ENCODE results near the gene PTHLH. TPM values are rescaled to one million over a fixed set of nuclear protein-coding genes. Genes with fewer than 3 reads are reported as not detected.

PTHLH gene
- total RNA-seq, 1 experiment from 2014 or later, result 1.6 TPM

DNA sequence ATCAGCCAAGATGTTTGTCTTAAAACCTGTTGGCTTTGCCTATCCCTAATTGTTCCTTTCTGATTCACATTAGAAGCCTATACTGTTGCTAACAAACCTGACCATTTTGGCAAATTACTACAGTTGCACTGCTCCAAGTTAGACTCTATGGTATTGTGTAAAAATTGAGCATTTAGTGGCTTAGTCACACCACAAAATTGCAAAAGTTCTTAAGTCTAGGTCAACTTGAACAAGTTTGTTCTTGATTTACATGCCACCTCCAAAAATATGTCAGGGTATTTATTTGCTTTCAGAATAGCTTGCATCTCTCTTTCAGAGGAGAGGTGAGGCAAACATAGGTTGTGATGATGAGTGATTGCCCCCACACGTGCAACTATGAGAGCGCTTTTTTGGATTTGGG is 27.0 kb upstream of the PTHLH start:
- Histone ChIP-seq H3F3A (ENCODE audit: insufficient read depth, low read depth) (peaks cover 12% of the 10 kb centered on the region; the same call in 1 of the 2 replicates), H3K4me2 (no peak overlapping the region), H3K79me2 (ENCODE audit: low read depth) (no peaks in the 10 kb centered on the region), H3K4me1 (replicated peaks; ENCODE audit: insufficient read depth) (peaks cover 9% of the 10 kb centered on the region; the same call in 1 of the 2 replicates), H3K4me3 (no peak overlapping the region), H3K27ac (no peak overlapping the region), H2AFZ (no peak overlapping the region), H3K9me2 (ENCODE audit: insufficient read depth) (no peaks in the 10 kb centered on the region), H3K36me3 (ENCODE audit: low read depth) (no peaks in the 10 kb centered on the region), H4K20me1 (ENCODE audit: insufficient read depth) (no peaks in the 10 kb centered on the region), H3K9me3 (ENCODE audit: insufficient read depth, low read depth) (0 out of 2 replicates have a peak, but pooled peaks cover 8% of the 10 kb centered on the region), H3K27me3 (ENCODE audit: insufficient read depth, low read depth) (no peaks in the 10 kb centered on the region)
- POLR2A ChIA-PET (ENCODE audit: unreplicated experiment), result no interaction called here
- peak in 1 of 2 experiments; percentile 78 for DNase-seq
- TF ChIP-seq EZH2 (IDR thresholded peaks at IDR 0.05; ENCODE audit: low read depth), result no peak
- TF ChIP-seq, protein P1, sequence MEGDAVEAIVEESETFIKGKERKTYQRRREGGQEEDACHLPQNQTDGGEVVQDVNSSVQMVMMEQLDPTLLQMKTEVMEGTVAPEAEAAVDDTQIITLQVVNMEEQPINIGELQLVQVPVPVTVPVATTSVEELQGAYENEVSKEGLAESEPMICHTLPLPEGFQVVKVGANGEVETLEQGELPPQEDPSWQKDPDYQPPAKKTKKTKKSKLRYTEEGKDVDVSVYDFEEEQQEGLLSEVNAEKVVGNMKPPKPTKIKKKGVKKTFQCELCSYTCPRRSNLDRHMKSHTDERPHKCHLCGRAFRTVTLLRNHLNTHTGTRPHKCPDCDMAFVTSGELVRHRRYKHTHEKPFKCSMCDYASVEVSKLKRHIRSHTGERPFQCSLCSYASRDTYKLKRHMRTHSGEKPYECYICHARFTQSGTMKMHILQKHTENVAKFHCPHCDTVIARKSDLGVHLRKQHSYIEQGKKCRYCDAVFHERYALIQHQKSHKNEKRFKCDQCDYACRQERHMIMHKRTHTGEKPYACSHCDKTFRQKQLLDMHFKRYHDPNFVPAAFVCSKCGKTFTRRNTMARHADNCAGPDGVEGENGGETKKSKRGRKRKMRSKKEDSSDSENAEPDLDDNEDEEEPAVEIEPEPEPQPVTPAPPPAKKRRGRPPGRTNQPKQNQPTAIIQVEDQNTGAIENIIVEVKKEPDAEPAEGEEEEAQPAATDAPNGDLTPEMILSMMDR (conservative IDR thresholded peaks at IDR 0.05), result no peak
- intact Hi-C loops (cut with micrococcal nuclease; ENCODE audit: unreplicated experiment), result no loop called here
- BruUV-seq (replicated peaks), result no TSS peak
- CTCF ChIA-PET, result no interaction called here

DNA sequence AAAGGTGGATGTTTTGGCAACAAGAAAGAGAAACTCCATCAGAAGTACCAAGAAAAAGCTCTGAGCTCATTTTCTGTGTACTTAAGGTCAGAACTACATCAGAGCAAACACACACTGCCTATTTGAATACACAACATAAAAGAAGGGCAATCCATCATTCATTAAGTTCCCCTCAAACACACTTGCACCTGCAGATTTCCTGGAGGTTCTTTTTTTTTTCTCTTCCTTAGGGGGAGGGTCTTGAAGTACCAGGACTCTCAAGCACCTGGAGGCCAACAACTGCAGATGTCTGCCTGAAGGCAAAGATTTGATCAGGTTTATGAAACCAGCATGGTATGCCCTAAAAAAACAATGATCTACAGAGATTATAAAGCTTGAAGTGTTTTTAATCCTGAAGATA is 26.1 kb upstream of the PTHLH start:
- no TSS peak for BruUV-seq (replicated peaks)
- POLR2A ChIA-PET (ENCODE audit: unreplicated experiment), result interaction anchor here (0.7 kb wide), 1 partner anchor 626 kb away, joined by 3 read pairs; no protein-coding TSS in a partner anchor
- no peaks in the 10 kb centered on the region for H4K20me1 ChIP-seq (ENCODE audit: insufficient read depth)
- H3F3A ChIP-seq (ENCODE audit: insufficient read depth, low read depth), result peaks cover 12% of the 10 kb centered on the region; the same call in 1 of the 2 replicates
- no peak overlapping the region for H2AFZ ChIP-seq
- H3K4me1 ChIP-seq (replicated peaks; ENCODE audit: insufficient read depth), result peaks cover 9% of the 10 kb centered on the region; the same call in 1 of the 2 replicates
- CTCF ChIA-PET, result no interaction called here
- H3K27ac ChIP-seq, result no peak overlapping the region
- no peaks in the 10 kb centered on the region for H3K9me2 ChIP-seq (ENCODE audit: insufficient read depth)
- no peaks in the 10 kb centered on the region for H3K79me2 ChIP-seq (ENCODE audit: low read depth)
- H3K4me3 ChIP-seq, result no peak overlapping the region
- TF ChIP-seq EZH2 (IDR thresholded peaks at IDR 0.05; ENCODE audit: low read depth), result no peak
- TF ChIP-seq, protein P1 (conservative IDR thresholded peaks at IDR 0.05), result no peak
- 0 out of 2 replicates have a peak, but pooled peaks cover 8% of the 10 kb centered on the region for H3K9me3 ChIP-seq (ENCODE audit: insufficient read depth, low read depth)
- intact Hi-C loops (cut with micrococcal nuclease; ENCODE audit: unreplicated experiment), result no loop called here
- no peaks in the 10 kb centered on the region for H3K27me3 ChIP-seq (ENCODE audit: insufficient read depth, low read depth)
- DNase-seq, result peak in 1 of 2 experiments; percentile 74
- H3K36me3 ChIP-seq (ENCODE audit: low read depth), result no peaks in the 10 kb centered on the region
- no peak overlapping the region for H3K4me2 ChIP-seq

DNA sequence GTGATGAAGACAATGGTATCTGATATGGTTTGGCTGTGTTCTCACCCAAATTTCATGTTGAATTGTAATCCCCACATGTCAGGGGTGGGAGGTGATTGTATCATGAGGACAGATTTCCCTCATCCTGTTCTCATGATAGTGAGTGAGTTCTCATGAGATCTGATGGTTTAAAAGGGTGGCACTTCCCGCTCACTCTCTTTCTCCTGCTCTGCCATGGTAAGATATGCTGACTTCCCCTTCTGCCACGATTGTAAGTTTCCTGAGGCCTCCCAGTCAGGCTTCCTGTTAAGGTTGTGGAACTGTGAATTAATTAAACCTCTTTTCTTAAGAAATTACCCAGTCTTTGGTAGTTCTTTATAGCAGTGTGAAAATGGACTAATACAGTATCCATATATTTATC is 25.6 kb upstream of the PTHLH start:
- no peaks in the 10 kb centered on the region for H3K9me2 ChIP-seq (ENCODE audit: insufficient read depth)
- no peak overlapping the region for H2AFZ ChIP-seq
- H3K4me2 ChIP-seq, result no peak overlapping the region
- H3K4me3 ChIP-seq, result no peak overlapping the region
- no peak overlapping the region for H3K27ac ChIP-seq
- intact Hi-C loops (cut with micrococcal nuclease; ENCODE audit: unreplicated experiment), result no loop called here
- H3K79me2 ChIP-seq (ENCODE audit: low read depth), result no peaks in the 10 kb centered on the region
- peaks cover 12% of the 10 kb centered on the region; the same call in 1 of the 2 replicates for H3F3A ChIP-seq (ENCODE audit: insufficient read depth, low read depth)
- no peak for DNase-seq
- 0 out of 2 replicates have a peak, but pooled peaks cover 8% of the 10 kb centered on the region for H3K9me3 ChIP-seq (ENCODE audit: insufficient read depth, low read depth)
- no peaks in the 10 kb centered on the region for H3K27me3 ChIP-seq (ENCODE audit: insufficient read depth, low read depth)
- TF ChIP-seq, protein P1 (conservative IDR thresholded peaks at IDR 0.05), result no peak
- no peak for TF ChIP-seq EZH2 (IDR thresholded peaks at IDR 0.05; ENCODE audit: low read depth)
- H3K36me3 ChIP-seq (ENCODE audit: low read depth), result no peaks in the 10 kb centered on the region
- POLR2A ChIA-PET (ENCODE audit: unreplicated experiment), result interaction anchor here (0.7 kb wide), 1 partner anchor 626 kb away, joined by 3 read pairs; no protein-coding TSS in a partner anchor
- CTCF ChIA-PET, result no interaction called here
- BruUV-seq (replicated peaks), result no TSS peak
- no peaks in the 10 kb centered on the region for H4K20me1 ChIP-seq (ENCODE audit: insufficient read depth)
- peaks cover 9% of the 10 kb centered on the region; the same call in 1 of the 2 replicates for H3K4me1 ChIP-seq (replicated peaks; ENCODE audit: insufficient read depth)
